Measurements from ENCODE around the gene GRID2. TPM values are rescaled to one million over a fixed set of nuclear protein-coding genes. Genes with fewer than 3 reads are reported as not detected.
"Not testable (repeated sequence)": the region's sequence is repeated elsewhere in the genome, so short reads cannot be mapped to it uniquely, and the experiment has no call there.

GRID2 gene
- total RNA-seq, 1 donor from 2014 or later: 2.1 TPM

GRCh38 chr4:93355411-93355810 lies 1051.6 kb downstream of the GRID2 start:
- H3K36me3 Mint-ChIP-seq (ENCODE audit: unreplicated experiment): no peaks in the 10 kb centered on the region
- no peak for TF ChIP-seq CTCF (IDR thresholded peaks at IDR 0.05; ENCODE audit: partially characterized antibody, unreplicated experiment)
- peaks cover 2% of the 10 kb centered on the region for H3K27me3 Mint-ChIP-seq (ENCODE audit: unreplicated experiment)
- H3K9me3 Mint-ChIP-seq (ENCODE audit: unreplicated experiment): no peaks in the 10 kb centered on the region
- H3K27ac Mint-ChIP-seq (ENCODE audit: unreplicated experiment): no peak overlapping the region
- no peak for DNase-seq
- peaks cover 2% of the 10 kb centered on the region for H3K4me1 Mint-ChIP-seq (ENCODE audit: low read depth, unreplicated experiment)
- no peak overlapping the region for H3K4me3 Mint-ChIP-seq (ENCODE audit: unreplicated experiment)

GRCh38 chr4:93359586-93359985 lies 1055.8 kb downstream of the GRID2 start:
- TF ChIP-seq CTCF (IDR thresholded peaks at IDR 0.05; ENCODE audit: partially characterized antibody, unreplicated experiment): no peak
- no peaks in the 10 kb centered on the region for H3K9me3 Mint-ChIP-seq (ENCODE audit: unreplicated experiment)
- H3K27ac Mint-ChIP-seq (ENCODE audit: unreplicated experiment): no peak overlapping the region
- no peak overlapping the region for H3K4me3 Mint-ChIP-seq (ENCODE audit: unreplicated experiment)
- no peak for DNase-seq
- H3K27me3 Mint-ChIP-seq (ENCODE audit: unreplicated experiment): peaks cover 5% of the 10 kb centered on the region
- H3K4me1 Mint-ChIP-seq (ENCODE audit: low read depth, unreplicated experiment): peaks cover 2% of the 10 kb centered on the region
- peaks cover under 1% of the 10 kb centered on the region for H3K36me3 Mint-ChIP-seq (ENCODE audit: unreplicated experiment)

- H3K36me3 Mint-ChIP-seq (ENCODE audit: unreplicated experiment); H3K4me1 Mint-ChIP-seq (ENCODE audit: low read depth, unreplicated experiment); H3K27ac Mint-ChIP-seq (ENCODE audit: unreplicated experiment); H3K27me3 Mint-ChIP-seq (ENCODE audit: unreplicated experiment); H3K4me3 Mint-ChIP-seq (ENCODE audit: unreplicated experiment); H3K9me3 Mint-ChIP-seq (ENCODE audit: unreplicated experiment); DNase-seq: not testable (repeated sequence)
These were observed 1062.5 kb downstream of the GRID2 start for GRCh38 chr4:93366169-93366755.

GRCh38 chr4:93368968-93369367 lies 1065.2 kb downstream of the GRID2 start:
- H3K36me3 Mint-ChIP-seq (ENCODE audit: unreplicated experiment): peaks cover 6% of the 10 kb centered on the region
- H3K4me1 Mint-ChIP-seq (ENCODE audit: low read depth, unreplicated experiment): no peaks in the 10 kb centered on the region
- DNase-seq: no peak
- TF ChIP-seq CTCF (IDR thresholded peaks at IDR 0.05; ENCODE audit: partially characterized antibody, unreplicated experiment): no peak
- no peaks in the 10 kb centered on the region for H3K27me3 Mint-ChIP-seq (ENCODE audit: unreplicated experiment)
- H3K9me3 Mint-ChIP-seq (ENCODE audit: unreplicated experiment): no peaks in the 10 kb centered on the region
- no peak overlapping the region for H3K4me3 Mint-ChIP-seq (ENCODE audit: unreplicated experiment)
- no peak overlapping the region for H3K27ac Mint-ChIP-seq (ENCODE audit: unreplicated experiment)

- no peak for TF ChIP-seq CTCF (IDR thresholded peaks at IDR 0.05; ENCODE audit: partially characterized antibody, unreplicated experiment)
- peaks cover 3% of the 10 kb centered on the region for H3K4me1 Mint-ChIP-seq (ENCODE audit: low read depth, unreplicated experiment)
- H3K9me3 Mint-ChIP-seq (ENCODE audit: unreplicated experiment): no peaks in the 10 kb centered on the region
- H3K36me3 Mint-ChIP-seq (ENCODE audit: unreplicated experiment): no peaks in the 10 kb centered on the region
- no peak for DNase-seq
- H3K4me3 Mint-ChIP-seq (ENCODE audit: unreplicated experiment): no peak overlapping the region
- H3K27me3 Mint-ChIP-seq (ENCODE audit: unreplicated experiment): no peaks in the 10 kb centered on the region
- no peak overlapping the region for H3K27ac Mint-ChIP-seq (ENCODE audit: unreplicated experiment)
These were observed 1066.5 kb downstream of the GRID2 start for GRCh38 chr4:93370256-93370655.
